AG04450 (cell line): ENCODE results near the gene PLA2G4B. TPM values are rescaled to one million over a fixed set of nuclear protein-coding genes. Genes with fewer than 3 reads are reported as not detected.

ENCODE experiments used
- CTCF ChIA-PET: fragments of 300-600, 350-600 bp; formaldehyde crosslinking; extraction: SDS; loops from one replicate; lab custom pipeline; 2022; ENCODE audit warnings: antibody characterized with exemption, inconsistent platforms; lab: Charles Lee
- POLR2A ChIA-PET: fragments of 350-600 bp; formaldehyde crosslinking; extraction: SDS; loops from one replicate; lab custom pipeline; 2021; ENCODE audit warnings: antibody characterized with exemption, inconsistent platforms; lab: Yijun Ruan, JAX
- DNase-seq: peaks from one replicate; pipeline ENCODE4 v3.0.0-alpha.2; 2011; ENCODE audit warnings: low read depth, low spot score
- H3K27ac ChIP-seq: one replicate; pipeline ENCODE4 v1.5.1; 2012; ENCODE audit warnings: low read depth, low read length, control low read depth
- H3K27me3 ChIP-seq: one replicate; pipeline ENCODE4 v1.6.0; 2012; ENCODE audit warnings: low read length; ENCODE audit not compliant: control insufficient read depth, insufficient read depth
- H3K4me3 ChIP-seq: 2 replicates; pipeline ENCODE4 v1.5.1; 2011; ENCODE audit warnings: mild to moderate bottlenecking, low read depth, low read length, control low read depth
- H3K9me3 ChIP-seq: 2 replicates; pipeline ENCODE4 v1.5.1; 2012; ENCODE audit warnings: low read length; ENCODE audit not compliant: control insufficient read depth, insufficient read depth
- CTCF ChIP-seq: IDR thresholded peaks from 2 replicates; pipeline ENCODE4 v1.5.1; 2011; ENCODE audit warnings: low read depth, low read length, control low read depth, inconsistent platforms
- polyA minus RNA-seq: library from RNA; depleted of rRNA, polyadenylated mRNA; stranded (reverse); fragments of >200 nt; gene quantifications from 2 replicates; pipeline ENCODE4 v1.2.3, GENCODE V29; 2011; rRNA and poly(A)+ RNA removed
- polyA plus RNA-seq: library from polyadenylated mRNA; depleted of rRNA; stranded (reverse); fragments of >200 nt; gene quantifications from 2 replicates; pipeline ENCODE4 v1.2.3, GENCODE V29; 2011; rRNA removed

The PLA2G4B gene
- 1.3 and 2.8 TPM in 2 replicates for polyA plus RNA-seq
- 0.65 and 1.1 TPM in 2 replicates for polyA minus RNA-seq

GRCh38 chr15:41838400-41838897 lies at the start of gene PLA2G4B:
PLA2G4B (plus strand) TSS chr15:41838847; CDS start chr15:41838914, 67 bp downstream.
- Histone ChIP-seq H3K27ac (no peak within 1 kb of the TSS), H3K4me3 (no peak within 1 kb of the TSS), H3K27me3 (no peaks in the 10 kb centered on the region), H3K9me3 (no peaks in the 10 kb centered on the region; the same call in 1 of the 2 replicates)
- ChIA-PET POLR2A (no interaction called here), CTCF (interaction anchor here (0.9 kb wide), 1 partner anchor 66 kb away, joined by 3 read pairs; no protein-coding TSS in a partner anchor)
- no peak for TF ChIP-seq CTCF
- DNase-seq: no peak

- H3K9me3 ChIP-seq: no peaks in the 10 kb centered on the region
- CTCF ChIA-PET: interaction anchor here (0.5 to 7.4 kb wide), 4 partner anchors 16 to 231 kb away, joined by 3 to 59 read pairs (median 4); partner anchors contain the start of gene MAPKBP1
- H3K27me3 ChIP-seq: no peaks in the 10 kb centered on the region
- no peak for DNase-seq
- POLR2A ChIA-PET: interaction anchor here (0.6 to 1.3 kb wide), 2 partner anchors 9 to 883 kb away, joined by 3 read pairs; no protein-coding TSS in a partner anchor
- H3K27ac ChIP-seq: no peak overlapping the region
- no peak for TF ChIP-seq CTCF
- H3K4me3 ChIP-seq: no peak overlapping the region
Measured at GRCh38 chr15:41789236-41789635, 49.4 kb upstream of the PLA2G4B start.

- H3K4me3 ChIP-seq: no peak overlapping the region
- no peak for TF ChIP-seq CTCF
- H3K9me3 ChIP-seq: no peaks in the 10 kb centered on the region
- ChIA-PET CTCF (interaction anchor here (0.8 to 7.4 kb wide), 3 partner anchors 16 to 232 kb away, joined by 3 to 59 read pairs (median 3); partner anchors contain the start of gene MAPKBP1), POLR2A (interaction anchor here (1.3 kb wide), 1 partner anchor 9 kb away, joined by 3 read pairs; no protein-coding TSS in a partner anchor)
- DNase-seq: no peak
- no peaks in the 10 kb centered on the region for H3K27me3 ChIP-seq
- no peak overlapping the region for H3K27ac ChIP-seq
Measured at GRCh38 chr15:41789662-41790061, 49.0 kb upstream of the PLA2G4B start.

GRCh38 chr15:41790169-41790568 lies 48.5 kb upstream of the PLA2G4B start:
- Histone ChIP-seq H3K27ac (no peak overlapping the region), H3K4me3 (no peak overlapping the region), H3K27me3 (no peaks in the 10 kb centered on the region), H3K9me3 (no peaks in the 10 kb centered on the region)
- DNase-seq: no peak
- ChIA-PET CTCF (interaction anchor here (0.6 to 7.4 kb wide), 3 partner anchors 17 to 1093 kb away, joined by 3 to 59 read pairs (median 3); partner anchors contain the start of gene MAPKBP1), POLR2A (no interaction called here)
- no peak for TF ChIP-seq CTCF
